Limb (tissue), 2 donors: ENCODE measurements around the gene KDM8.

Experiments used
- DNase-seq, 2 donors: peaks; one replicate each; pipeline ENCODE4 v3.0.0-alpha.2; 2016; ENCODE audit errors: extremely low spot score in 2 of 2

The KDM8 gene

DNA sequence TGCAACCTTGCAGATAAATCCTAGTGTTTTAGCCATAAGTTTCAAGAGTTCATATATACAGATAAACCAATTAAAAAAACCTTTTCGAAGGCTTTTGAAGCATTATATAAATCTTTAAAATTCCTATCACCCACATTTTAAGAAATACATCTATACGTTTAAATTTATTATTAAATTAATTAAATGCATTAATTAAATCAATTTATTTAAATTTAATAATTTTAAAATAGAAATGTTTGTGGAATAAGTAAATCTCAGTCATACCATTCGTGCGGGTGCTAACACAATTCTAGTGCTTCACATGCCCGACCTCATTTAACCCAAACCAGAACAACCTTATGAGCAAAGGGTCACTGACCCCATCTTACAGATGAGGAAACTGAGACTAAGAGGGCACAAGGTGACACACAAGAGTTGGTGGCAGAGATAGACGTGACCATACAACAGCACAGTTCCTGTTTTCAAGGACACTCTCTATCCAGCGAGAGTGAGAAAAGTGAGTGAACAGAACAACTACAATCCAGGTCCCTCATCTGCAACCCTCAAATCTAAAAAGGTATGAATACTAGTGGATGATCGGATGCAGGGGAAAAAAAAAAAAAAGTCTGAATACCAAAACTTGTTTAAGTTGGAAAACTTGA lies 63.8 kb downstream of the KDM8 start:
- DNase-seq = no peak

DNA sequence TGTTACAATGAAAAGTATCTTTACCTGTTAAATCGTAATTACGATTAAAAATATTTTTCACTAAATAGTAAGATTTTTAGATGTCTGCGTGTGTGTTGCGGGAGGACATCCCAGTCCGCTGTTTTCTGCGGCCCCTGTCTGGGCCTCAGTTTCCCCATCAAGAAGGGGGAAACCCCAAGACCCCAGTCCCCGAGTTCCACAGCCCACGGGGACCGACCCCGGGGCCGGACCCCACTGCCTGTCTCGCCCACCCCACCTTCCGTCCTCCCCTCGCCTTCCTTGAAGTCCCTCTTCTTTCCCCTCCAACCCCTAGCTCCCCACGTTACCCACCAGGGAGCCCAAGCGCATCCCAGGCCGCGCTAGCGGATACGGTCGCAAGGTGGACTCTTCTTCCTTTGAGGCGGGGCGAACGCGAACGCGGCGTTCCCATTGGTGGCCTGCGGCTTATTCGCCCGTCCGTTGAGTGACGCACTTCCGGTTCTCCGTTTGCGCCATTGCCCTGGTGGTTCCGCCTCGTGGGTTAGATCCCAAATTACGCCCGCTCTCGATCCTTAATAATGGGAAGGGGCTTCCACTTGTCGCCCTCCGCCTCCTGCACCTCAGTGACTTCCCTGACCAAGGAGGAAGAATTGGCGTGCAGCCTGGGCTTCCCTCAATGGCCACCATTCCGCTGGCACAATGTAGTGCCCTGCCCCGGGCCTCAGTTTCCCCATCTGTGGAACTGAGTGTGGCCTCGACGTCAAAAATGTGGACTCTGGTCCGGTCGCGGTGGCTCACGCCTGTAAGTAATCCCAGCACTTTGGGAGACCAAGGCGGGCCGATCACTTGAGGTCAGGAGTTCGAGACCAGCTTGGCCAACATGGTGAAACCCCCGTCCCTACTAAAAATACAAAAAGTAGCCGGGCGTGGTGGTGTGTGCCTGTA lies 65.3 kb downstream of the KDM8 start, which contains the start of gene NSMCE1:
Gene NSMCE1 (minus strand): TSS at position 397 of the 924 bp plus-strand sequence. CDS start 11,202 bp downstream, outside the sequence.
- DNase-seq = peak; percentile 96 to 98

DNA sequence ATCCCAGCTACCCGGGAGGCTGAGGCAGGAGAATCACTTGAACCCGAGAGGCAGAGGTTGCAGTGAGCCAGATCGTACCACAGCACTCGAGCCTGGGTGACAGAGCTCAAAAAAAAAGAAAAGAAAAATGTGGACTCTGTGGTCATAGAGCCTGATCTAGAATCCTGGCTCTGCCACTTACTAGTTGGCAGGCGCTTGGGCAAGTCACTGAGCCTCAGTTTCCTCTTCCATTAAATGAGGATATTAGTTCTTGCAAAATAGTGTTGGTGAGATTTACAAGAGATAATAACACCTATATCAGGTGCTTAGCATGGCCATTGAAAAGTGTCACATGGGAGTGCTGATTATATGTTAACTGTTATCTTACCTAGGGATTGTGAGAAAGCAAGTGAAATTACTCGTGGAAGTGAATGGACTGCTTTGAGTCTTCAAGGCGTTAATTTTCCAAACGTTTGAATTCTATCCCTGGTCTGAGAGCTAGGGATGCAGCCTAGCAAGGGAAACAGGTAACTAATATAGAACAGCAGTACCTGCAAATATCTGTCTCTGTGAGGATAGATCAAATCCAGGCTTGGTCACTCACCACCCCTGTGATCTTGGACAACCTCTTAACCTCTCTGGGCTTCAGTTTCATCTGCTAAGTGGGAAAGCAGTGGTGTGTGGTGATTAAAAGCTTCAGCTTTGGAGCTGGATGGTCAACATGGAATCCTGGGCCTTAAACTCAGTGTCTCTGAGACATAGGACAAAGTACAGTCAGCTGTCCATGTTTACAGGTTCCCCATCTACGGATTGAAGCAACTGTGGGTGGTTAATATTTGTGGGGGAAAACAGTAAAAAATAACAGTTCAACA lies 66.2 kb downstream of the KDM8 start:
- DNase-seq = no peak

GRCh38 chr16:27270349-27270748 lies 67.0 kb downstream of the KDM8 start:
- DNase-seq = no peak
